ENCODE data around the gene GLDC. TPM values are rescaled to one million over a fixed set of nuclear protein-coding genes. Genes with fewer than 3 reads are reported as not detected.

The GLDC gene
- total RNA-seq, 1 experiment from 2014 or later = 1.5 TPM

DNA sequence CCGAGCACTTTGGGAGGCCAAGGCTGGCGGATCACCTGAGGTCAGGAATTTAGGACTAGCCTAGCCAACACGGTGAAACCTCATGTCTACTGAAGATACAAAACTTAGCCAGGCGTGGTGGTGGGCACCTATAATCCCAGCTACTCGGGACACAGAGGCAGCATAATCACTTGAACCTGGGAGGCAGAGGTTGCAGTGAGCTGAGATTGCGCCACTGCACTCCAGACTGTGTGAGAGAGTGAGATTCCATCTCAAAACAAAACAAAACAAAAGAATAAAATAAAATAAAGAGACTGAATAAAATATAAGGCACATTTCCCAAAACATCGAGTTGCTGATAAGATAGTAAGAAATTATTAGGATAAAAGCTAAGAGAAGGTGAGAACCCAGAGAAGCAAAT is 32.3 kb upstream of the GLDC start:
- no peaks in the 10 kb centered on the region for H3K4me1 ChIP-seq (replicated peaks; ENCODE audit: insufficient read depth)
- no peak overlapping the region for H3K4me2 ChIP-seq
- H3K9me3 ChIP-seq (ENCODE audit: insufficient read depth, low read depth) = no peaks in the 10 kb centered on the region
- no peak overlapping the region for H3K27ac ChIP-seq
- no peaks in the 10 kb centered on the region for H3K36me3 ChIP-seq (ENCODE audit: low read depth)
- CTCF ChIA-PET = no interaction called here
- POLR2A ChIA-PET (ENCODE audit: unreplicated experiment) = no interaction called here
- TF ChIP-seq EZH2 (IDR thresholded peaks at IDR 0.05; ENCODE audit: low read depth) (no peak), CTCF (conservative IDR thresholded peaks at IDR 0.05) (no peak)
- no peaks in the 10 kb centered on the region for H3K27me3 ChIP-seq (ENCODE audit: insufficient read depth, low read depth)
- H3K9me2 ChIP-seq (ENCODE audit: insufficient read depth) = no peaks in the 10 kb centered on the region
- H3F3A ChIP-seq (ENCODE audit: insufficient read depth, low read depth) = peaks cover 25% of the 10 kb centered on the region
- no peak for DNase-seq
- BruUV-seq (replicated peaks) = no TSS peak
- no peak overlapping the region for H2AFZ ChIP-seq
- intact Hi-C loops (cut with micrococcal nuclease; ENCODE audit: unreplicated experiment) = no loop called here
- no peaks in the 10 kb centered on the region for H4K20me1 ChIP-seq (ENCODE audit: insufficient read depth)
- no peak overlapping the region for H3K4me3 ChIP-seq
- H3K79me2 ChIP-seq (ENCODE audit: low read depth) = peaks cover 4% of the 10 kb centered on the region

- no peak for DNase-seq
- ChIA-PET POLR2A (ENCODE audit: unreplicated experiment) (no interaction called here), CTCF (interaction anchor here (0.7 to 1.1 kb wide), 2 partner anchors 9 to 41 kb away, joined by 3 read pairs; no protein-coding TSS in a partner anchor)
- Histone ChIP-seq H3K9me2 (ENCODE audit: insufficient read depth) (no peaks in the 10 kb centered on the region), H3K4me3 (no peak overlapping the region), H3K4me1 (replicated peaks; ENCODE audit: insufficient read depth) (no peaks in the 10 kb centered on the region), H3K36me3 (ENCODE audit: low read depth) (no peaks in the 10 kb centered on the region), H3F3A (ENCODE audit: insufficient read depth, low read depth) (peaks cover 14% of the 10 kb centered on the region), H2AFZ (no peak overlapping the region), H3K4me2 (no peak overlapping the region), H3K27me3 (ENCODE audit: insufficient read depth, low read depth) (no peaks in the 10 kb centered on the region), H3K79me2 (ENCODE audit: low read depth) (no peaks in the 10 kb centered on the region), H3K27ac (no peak overlapping the region), H3K9me3 (ENCODE audit: insufficient read depth, low read depth) (no peaks in the 10 kb centered on the region), H4K20me1 (ENCODE audit: insufficient read depth) (no peaks in the 10 kb centered on the region)
- intact Hi-C loops (cut with micrococcal nuclease; ENCODE audit: unreplicated experiment) = no loop called here
- TF ChIP-seq EZH2 (IDR thresholded peaks at IDR 0.05; ENCODE audit: low read depth) (no peak), CTCF (conservative IDR thresholded peaks at IDR 0.05) (no peak)
- BruUV-seq (replicated peaks) = no TSS peak
These were observed 30.9 kb upstream of the GLDC start for GRCh38 chr9:6676254-6676921.

DNA sequence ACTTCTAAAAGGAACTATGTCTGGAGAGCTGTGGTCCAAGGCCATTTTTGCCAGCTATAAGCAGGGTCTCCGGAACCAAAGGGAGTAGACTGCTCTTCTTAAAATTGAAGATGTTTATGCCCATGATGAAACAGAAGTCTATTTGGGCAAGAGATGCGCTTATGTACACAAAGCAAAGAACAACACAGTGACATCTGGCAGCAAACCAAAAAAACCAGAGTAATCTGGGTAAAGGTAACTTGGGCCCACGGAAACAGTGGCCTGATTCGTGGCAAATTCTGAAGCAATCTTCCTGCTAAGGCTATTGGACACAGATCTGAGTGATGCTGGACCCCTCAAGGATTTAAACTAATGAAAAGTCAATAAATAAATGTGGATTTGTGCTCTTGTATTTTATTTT is 29.7 kb upstream of the GLDC start:
- ChIA-PET POLR2A (ENCODE audit: unreplicated experiment) (no interaction called here), CTCF (interaction anchor here (1.1 kb wide), 1 partner anchor 8 kb away, joined by 3 read pairs; no protein-coding TSS in a partner anchor)

More for the DNA sequence above, 29.7 kb upstream of the GLDC start:
- no peak overlapping the region for H3K27ac ChIP-seq
- H3K4me2 ChIP-seq = no peak overlapping the region
- H3K36me3 ChIP-seq (ENCODE audit: low read depth) = no peaks in the 10 kb centered on the region
- no peaks in the 10 kb centered on the region for H3K9me2 ChIP-seq (ENCODE audit: insufficient read depth)
- intact Hi-C loops (cut with micrococcal nuclease; ENCODE audit: unreplicated experiment) = no loop called here
- TF ChIP-seq EZH2 (IDR thresholded peaks at IDR 0.05; ENCODE audit: low read depth) = no peak
- TF ChIP-seq CTCF (conservative IDR thresholded peaks at IDR 0.05) = no peak
- peaks cover 4% of the 10 kb centered on the region for H3F3A ChIP-seq (ENCODE audit: insufficient read depth, low read depth)
- no peaks in the 10 kb centered on the region for H3K9me3 ChIP-seq (ENCODE audit: insufficient read depth, low read depth)
- no peaks in the 10 kb centered on the region for H3K79me2 ChIP-seq (ENCODE audit: low read depth)
- no peaks in the 10 kb centered on the region for H4K20me1 ChIP-seq (ENCODE audit: insufficient read depth)
- H2AFZ ChIP-seq = no peak overlapping the region
- BruUV-seq (replicated peaks) = no TSS peak
- H3K27me3 ChIP-seq (ENCODE audit: insufficient read depth, low read depth) = no peaks in the 10 kb centered on the region
- no peak for DNase-seq
- no peaks in the 10 kb centered on the region for H3K4me1 ChIP-seq (replicated peaks; ENCODE audit: insufficient read depth)
- no peak overlapping the region for H3K4me3 ChIP-seq
